Keratinocyte (primary cell): ENCODE measurements around the gene DYNLRB1. TPM values are rescaled to one million over a fixed set of nuclear protein-coding genes. Genes with fewer than 3 reads are reported as not detected.

ENCODE experiments used
- DNase-seq: peaks from one replicate; pipeline ENCODE4 v3.0.0-alpha.2; 2011; ENCODE audit warnings: low read depth, missing footprints, low spot score
- FAIRE-seq: peaks from 2 replicates; lab custom pipeline; 2011; peaks lifted over from hg19 to GRCh38; lab: Jason Lieb, UNC
- H2AFZ ChIP-seq: 2 replicates; pipeline ENCODE4 v1.6.0; 2012; ENCODE audit warnings: low read length, control low read depth, inconsistent platforms; ENCODE audit not compliant: control insufficient read depth
- H3K27ac ChIP-seq: 2 replicates; pipeline ENCODE4 v1.5.1; 2011; ENCODE audit warnings: low read length; ENCODE audit not compliant: control insufficient read depth, insufficient read depth
- H3K27me3 ChIP-seq: 3 replicates; pipeline ENCODE4 v1.6.0; 2011; ENCODE audit warnings: low read length; ENCODE audit not compliant: control insufficient read depth, insufficient read depth; ENCODE audit errors: extremely low read depth
- H3K36me3 ChIP-seq, 2 experiments: 2 replicates in 1 of 2; 3 replicates in 1 of 2; pipeline ENCODE4 v1.5.1; 2011; ENCODE audit warnings: low read length in 2 of 2, mild to moderate bottlenecking in 1 of 2; ENCODE audit not compliant: control insufficient read depth in 2 of 2, insufficient read depth in 2 of 2; ENCODE audit errors: extremely low read depth in 1 of 2
- H3K4me1 ChIP-seq: 3 replicates; pipeline ENCODE4 v1.5.1; 2011; ENCODE audit warnings: low read length; ENCODE audit not compliant: control insufficient read depth, insufficient read depth; ENCODE audit errors: extremely low read depth
- H3K4me2 ChIP-seq: 3 replicates; pipeline ENCODE4 v1.6.0; 2011; ENCODE audit warnings: low read depth, low read length; ENCODE audit not compliant: control insufficient read depth, insufficient read depth; ENCODE audit errors: extremely low read depth
- H3K4me3 ChIP-seq, 3 experiments: fragments of 200-600 bp in 1 of 3; sonication (generic) in 1 of 3; 2 replicates in 2 of 3; 3 replicates in 1 of 3; pipeline ENCODE4 v1.5.1; 2011 to 2016; ENCODE audit warnings: low read length in 3 of 3, mild to moderate bottlenecking in 3 of 3, control low read depth in 2 of 3, inconsistent platforms in 1 of 3, low read depth in 1 of 3, mixed read lengths in 1 of 3, mixed run types in 1 of 3, moderate library complexity in 1 of 3; ENCODE audit not compliant: control insufficient read depth in 2 of 3, insufficient read depth in 2 of 3; ENCODE audit errors: extremely low read depth in 1 of 3
- H3K79me2 ChIP-seq: 2 replicates; pipeline ENCODE4 v1.6.0; 2012; ENCODE audit warnings: low read length; ENCODE audit not compliant: control insufficient read depth, insufficient read depth
- H3K9ac ChIP-seq: 3 replicates; pipeline ENCODE4 v1.6.0; 2011; ENCODE audit warnings: low read length; ENCODE audit not compliant: control insufficient read depth, insufficient read depth; ENCODE audit errors: extremely low read depth
- H3K9me1 ChIP-seq: 3 replicates; pipeline ENCODE4 v1.6.0; 2011; ENCODE audit warnings: low read length; ENCODE audit not compliant: control insufficient read depth, insufficient read depth; ENCODE audit errors: extremely low read depth
- H3K9me3 ChIP-seq: 2 replicates; pipeline ENCODE4 v1.5.1; 2012; ENCODE audit warnings: low read depth, low read length; ENCODE audit not compliant: control insufficient read depth
- H4K20me1 ChIP-seq: 3 replicates; pipeline ENCODE4 v1.6.0; 2011; ENCODE audit warnings: low read length; ENCODE audit not compliant: control insufficient read depth, insufficient read depth; ENCODE audit errors: extremely low read depth
- CTCF ChIP-seq, 3 experiments: IDR thresholded peaks in 1 of 3; conservative IDR thresholded peaks in 1 of 3; optimal IDR thresholded peaks in 1 of 3; 2 replicates in 2 of 3; 3 replicates in 1 of 3; pipeline versions ENCODE3 to v1.5.1; 2011; ENCODE audit warnings: low read length in 3 of 3, mild to moderate bottlenecking in 3 of 3, moderate library complexity in 2 of 3, control low read depth in 1 of 3, inconsistent platforms in 1 of 3; ENCODE audit not compliant: insufficient read depth in 2 of 3; ENCODE audit errors: extremely low read depth in 1 of 3
- EZH2 ChIP-seq: IDR thresholded peaks from one replicate; pipeline ENCODE4 v1.6.1; 2012; ENCODE audit warnings: inconsistent platforms, mild to moderate bottlenecking, low read length, moderate library complexity
- dilution Hi-C: fragments of 300-500 bp; cut with MboI; formaldehyde crosslinking; loops from one replicate; pipeline ENCODE4 v1.7.0; 2020; ENCODE audit warnings: low sequenced_read_pairs; ENCODE audit not compliant: extremely low pct_ligation_motif_present
- polyA plus RNA-seq, 5 experiments: library from polyadenylated mRNA; depleted of rRNA in 3 of 5; stranded (reverse) in 3 of 5; stranded (forward) in 1 of 5; unstranded in 1 of 5; fragments of >200 nt; gene quantifications; 1 replicate in 1 of 5; 2 replicates in 3 of 5; 3 replicates in 1 of 5; pipeline versions ENCODE4 v1.2.1 to v1.2.3, GENCODE V29; 2011 to 2012; ENCODE audit warnings: missing spikeins in 2 of 5, low read depth in 1 of 5, low replicate concordance in 1 of 5

Gene DYNLRB1
- polyA plus RNA-seq, 1 donor (not counting 4 experiments of a cell fraction or from before 2014, with no cell fraction given) = 156 TPM

DNA sequence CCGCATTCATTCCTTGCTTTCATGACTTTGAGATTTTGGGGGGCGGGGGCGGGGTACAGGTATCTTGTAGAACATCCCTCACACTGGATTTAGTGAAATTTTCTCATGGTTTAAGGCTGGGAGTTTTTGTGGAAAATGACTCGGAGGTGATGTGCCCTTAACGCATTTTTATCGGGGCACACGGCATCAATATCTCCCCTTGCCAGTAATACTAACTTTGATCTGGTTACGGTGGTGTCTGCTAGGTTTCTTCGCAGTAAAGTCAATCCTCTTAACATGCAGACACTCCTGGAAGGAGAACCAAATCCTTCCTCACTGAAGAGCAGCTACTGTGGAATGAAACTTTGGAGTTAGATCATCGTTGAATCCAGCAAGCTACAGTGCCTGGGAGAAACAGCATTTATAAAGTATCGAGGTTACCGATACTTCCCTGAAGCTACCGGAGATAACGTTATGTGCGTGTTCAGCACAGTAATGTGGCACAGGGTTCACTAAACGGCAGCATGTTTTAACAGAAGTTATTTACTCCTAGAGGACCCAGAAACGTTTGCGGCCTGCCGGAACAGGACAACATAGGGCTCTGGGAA is 1.2 kb upstream of the DYNLRB1 start:
- DNase-seq = no peak
- peak; percentile 67 for FAIRE-seq
- Histone ChIP-seq H3K79me2 (peaks cover 35% of the 10 kb centered on the region), H3K4me1 (peaks cover 25% of the 10 kb centered on the region), H3K27ac (peak overlapping the region; percentile 96), H3K9me1 (no peaks in the 10 kb centered on the region), H4K20me1 (no peaks in the 10 kb centered on the region), H2AFZ (no peak overlapping the region), H3K9ac (peak overlapping the region; percentile 96), H3K27me3 (no peaks in the 10 kb centered on the region), H3K9me3 (no peaks in the 10 kb centered on the region), H3K36me3 (peaks cover 12 to 16% of the 10 kb centered on the region in 2 experiments), H3K4me2 (peak overlapping the region; percentile 88), H3K4me3 (peak overlapping the region; percentile 83 to 98 (median 97))
- dilution Hi-C loops = no loop called here
- TF ChIP-seq CTCF (optimal IDR thresholded peaks at IDR 0.05 in 1 of 3, IDR thresholded peaks at IDR 0.05 in 1 of 3, conservative IDR thresholded peaks at IDR 0.05 in 1 of 3; ENCODE audit: extremely low read depth in 1 of 3, insufficient read depth in 2 of 3, low read length in 3 of 3) = no peak
- no peak for TF ChIP-seq EZH2

GRCh38 chr20:34515484-34516246 is 557 bp upstream of the DYNLRB1 start:
- Histone ChIP-seq H3K36me3 (peaks cover 9 to 16% of the 10 kb centered on the region in 2 experiments), H3K4me3 (peak overlapping the region; percentile 83 to 98 (median 97)), H3K79me2 (peaks cover 39% of the 10 kb centered on the region), H3K9me1 (no peaks in the 10 kb centered on the region), H3K27ac (peak overlapping the region; percentile 96), H3K4me1 (peaks cover 25% of the 10 kb centered on the region), H2AFZ (no peak overlapping the region), H3K4me2 (peak overlapping the region; percentile 88), H3K9me3 (no peaks in the 10 kb centered on the region), H4K20me1 (no peaks in the 10 kb centered on the region), H3K27me3 (no peaks in the 10 kb centered on the region), H3K9ac (peak overlapping the region; percentile 96)
- no peak for FAIRE-seq
- no peak for TF ChIP-seq EZH2
- no peak for TF ChIP-seq CTCF (optimal IDR thresholded peaks at IDR 0.05 in 1 of 3, IDR thresholded peaks at IDR 0.05 in 1 of 3, conservative IDR thresholded peaks at IDR 0.05 in 1 of 3; ENCODE audit: extremely low read depth in 1 of 3, insufficient read depth in 2 of 3, low read length in 3 of 3)
- dilution Hi-C loops = no loop called here
- no peak for DNase-seq
